Astrocyte (in vitro differentiated cells and primary cell): ENCODE data around the gene NTN1. TPM values are rescaled to one million over a fixed set of nuclear protein-coding genes. Genes with fewer than 3 reads are reported as not detected.
A peak's percentile ranks its signal among the peaks of the same experiment; 100 is the strongest.
"Not testable (repeated sequence)": the region's sequence is repeated elsewhere in the genome, so short reads cannot be mapped to it uniquely, and the experiment has no call there.

Experiments used
- DNase-seq: peaks from one replicate; pipeline ENCODE4 v3.0.0-alpha.2; 2010; ENCODE audit warnings: low read depth
- FAIRE-seq: peaks from 2 replicates; lab custom pipeline; 2011; peaks lifted over from hg19 to GRCh38; lab: Jason Lieb, UNC
- H2AFZ ChIP-seq: 2 replicates; pipeline ENCODE4 v1.6.0; 2012; ENCODE audit warnings: low read depth, low read length, inconsistent platforms
- H3K27ac ChIP-seq: 2 replicates; pipeline ENCODE4 v1.5.1; 2011; ENCODE audit warnings: low read depth, low read length, inconsistent platforms
- H3K27me3 ChIP-seq: 2 replicates; pipeline ENCODE4 v1.6.0; 2011; ENCODE audit warnings: low read length, inconsistent platforms; ENCODE audit not compliant: insufficient read depth
- H3K36me3 ChIP-seq: 2 replicates; pipeline ENCODE4 v1.5.1; 2011; ENCODE audit warnings: low read length, inconsistent platforms; ENCODE audit not compliant: insufficient read depth
- H3K4me1 ChIP-seq: 2 replicates; pipeline ENCODE4 v1.5.1; 2011; ENCODE audit warnings: low read length, inconsistent platforms; ENCODE audit not compliant: insufficient read depth
- H3K4me2 ChIP-seq: 2 replicates; pipeline ENCODE4 v1.6.0; 2012; ENCODE audit warnings: low read length, inconsistent platforms
- H3K4me3 ChIP-seq: 2 replicates; pipeline ENCODE4 v1.5.1; 2011; ENCODE audit warnings: low read depth, mild to moderate bottlenecking, low read length, inconsistent platforms; ENCODE audit not compliant: insufficient read depth
- H3K79me2 ChIP-seq: 2 replicates; pipeline ENCODE4 v1.6.0; 2012; ENCODE audit warnings: mild to moderate bottlenecking, low read length, inconsistent platforms; ENCODE audit not compliant: insufficient read depth
- H3K9ac ChIP-seq: 2 replicates; pipeline ENCODE4 v1.6.0; 2012; ENCODE audit warnings: mild to moderate bottlenecking, low read length, inconsistent platforms
- H3K9me3 ChIP-seq: 2 replicates; pipeline ENCODE4 v1.5.1; 2012; ENCODE audit warnings: low read depth, mild to moderate bottlenecking, low read length, inconsistent platforms; ENCODE audit not compliant: insufficient read depth
- H4K20me1 ChIP-seq: 2 replicates; pipeline ENCODE4 v1.6.0; 2012; ENCODE audit warnings: low read length, inconsistent platforms; ENCODE audit not compliant: insufficient read depth
- H3K27ac Mint-ChIP-seq: one replicate; pipeline ENCODE4 v1.8.0; 2021; ENCODE audit warnings: mild to moderate bottlenecking, mixed read lengths; ENCODE audit not compliant: unreplicated experiment
- H3K27me3 Mint-ChIP-seq: one replicate; pipeline ENCODE4 v1.8.0; 2021; ENCODE audit warnings: low read depth, mixed read lengths; ENCODE audit not compliant: unreplicated experiment
- H3K36me3 Mint-ChIP-seq: one replicate; pipeline ENCODE4 v1.8.0; 2021; ENCODE audit warnings: low read depth, mixed read lengths; ENCODE audit not compliant: unreplicated experiment
- H3K4me1 Mint-ChIP-seq: one replicate; pipeline ENCODE4 v1.8.0; 2021; ENCODE audit warnings: low read depth, mixed read lengths; ENCODE audit not compliant: unreplicated experiment
- H3K4me3 Mint-ChIP-seq: one replicate; pipeline ENCODE4 v1.8.0; 2021; ENCODE audit warnings: mild to moderate bottlenecking, moderate library complexity, mixed read lengths; ENCODE audit not compliant: unreplicated experiment
- H3K9me3 Mint-ChIP-seq: one replicate; pipeline ENCODE4 v1.8.0; 2021; ENCODE audit warnings: mild to moderate bottlenecking, mixed read lengths; ENCODE audit not compliant: unreplicated experiment
- CTCF ChIP-seq: IDR thresholded peaks from 2 replicates; pipeline ENCODE4 v1.5.1; 2011; ENCODE audit warnings: low read depth, mild to moderate bottlenecking, inconsistent platforms, low read length, moderate library complexity; ENCODE audit not compliant: insufficient read depth
- EZH2 ChIP-seq: IDR thresholded peaks from 2 replicates; pipeline ENCODE4 v1.6.1; 2012; ENCODE audit warnings: mild to moderate bottlenecking, low read length, inconsistent platforms; ENCODE audit not compliant: insufficient read depth
- total RNA-seq: library from RNA; stranded (reverse); gene quantifications from 2 replicates; pipeline ENCODE4 v1.2.1, GENCODE V29; 2021

NTN1 gene
- total RNA-seq, 1 donor from 2014 or later = 9.8 TPM

- Mint-ChIP-seq H3K4me3 (no peak overlapping the region), H3K27ac (no peak overlapping the region), H3K36me3 (no peaks in the 10 kb centered on the region), H3K27me3 (peaks cover 42% of the 10 kb centered on the region), H3K9me3 (peaks cover 7% of the 10 kb centered on the region), H3K4me1 (peaks cover 5% of the 10 kb centered on the region)
- H3K27ac ChIP-seq = no peak overlapping the region
- no peak overlapping the region for H2AFZ ChIP-seq
- H3K4me3 ChIP-seq = no peak overlapping the region
- H3K36me3 ChIP-seq = no peaks in the 10 kb centered on the region
- no peaks in the 10 kb centered on the region for H3K4me1 ChIP-seq
- TF ChIP-seq CTCF (no peak), EZH2 (no peak)
- peak; percentile 12 for DNase-seq
- no peak overlapping the region for H3K9ac ChIP-seq
- H4K20me1 ChIP-seq = no peaks in the 10 kb centered on the region
- no peaks in the 10 kb centered on the region for H3K27me3 ChIP-seq
- no peaks in the 10 kb centered on the region for H3K9me3 ChIP-seq
- H3K79me2 ChIP-seq = no peaks in the 10 kb centered on the region
- FAIRE-seq = no peak
- H3K4me2 ChIP-seq = no peak overlapping the region
These were observed 129.3 kb downstream of the NTN1 start for GRCh38 chr17:9150446-9151090.

GRCh38 chr17:9151091-9151490, 129.8 kb downstream of the NTN1 start:
- no peaks in the 10 kb centered on the region for H3K36me3 ChIP-seq
- H3K4me3 Mint-ChIP-seq = no peak overlapping the region
- DNase-seq = no peak
- no peaks in the 10 kb centered on the region for H3K27me3 ChIP-seq
- no peaks in the 10 kb centered on the region for H3K9me3 ChIP-seq
- no peak overlapping the region for H3K27ac Mint-ChIP-seq
- peaks cover 40% of the 10 kb centered on the region for H3K27me3 Mint-ChIP-seq
- no peaks in the 10 kb centered on the region for H4K20me1 ChIP-seq
- no peak overlapping the region for H2AFZ ChIP-seq
- peaks cover 5% of the 10 kb centered on the region for H3K4me1 Mint-ChIP-seq
- FAIRE-seq = no peak
- H3K27ac ChIP-seq = no peak overlapping the region
- H3K9ac ChIP-seq = no peak overlapping the region
- TF ChIP-seq EZH2 (no peak), CTCF (no peak)
- no peaks in the 10 kb centered on the region for H3K79me2 ChIP-seq
- no peaks in the 10 kb centered on the region for H3K36me3 Mint-ChIP-seq
- peaks cover 7% of the 10 kb centered on the region for H3K9me3 Mint-ChIP-seq
- H3K4me1 ChIP-seq = no peaks in the 10 kb centered on the region
- no peak overlapping the region for H3K4me3 ChIP-seq
- H3K4me2 ChIP-seq = no peak overlapping the region

GRCh38 chr17:9151740-9152139, 130.4 kb downstream of the NTN1 start:
- not testable (repeated sequence) for H3K4me3 Mint-ChIP-seq, H3K79me2 ChIP-seq, H3K36me3 ChIP-seq, DNase-seq, H3K4me1 Mint-ChIP-seq, H3K27me3 ChIP-seq, H3K9ac ChIP-seq, H3K4me3 ChIP-seq, H2AFZ ChIP-seq, H3K9me3 ChIP-seq, H3K27ac Mint-ChIP-seq, H3K27ac ChIP-seq, H3K4me2 ChIP-seq, H3K9me3 Mint-ChIP-seq, H4K20me1 ChIP-seq, H3K36me3 Mint-ChIP-seq, FAIRE-seq, H3K4me1 ChIP-seq
- peaks cover 37% of the 10 kb centered on the region for H3K27me3 Mint-ChIP-seq
